K562 (cell line): ENCODE measurements around the gene LRP2. TPM values are rescaled to one million over a fixed set of nuclear protein-coding genes. Genes with fewer than 3 reads are reported as not detected.

Experiments used
- BRCA1 ChIP-seq, 2 experiments: fragments of 450-650 bp in 1 of 2; sonication (generic) in 1 of 2; formaldehyde crosslinking in 1 of 2; IDR thresholded peaks; 2 replicates each; pipeline versions ENCODE4 v1.5.0 to v1.6.1; 2017 to 2020; ENCODE audit warnings: mild to moderate bottlenecking in 1 of 2, missing genetic modification reagents in 1 of 2
- DIDO1 ChIP-seq: fragments of 450-650 bp; IDR thresholded peaks from 2 replicates; pipeline ENCODE4 v1.6.1; 2016; ENCODE audit warnings: low read depth, missing biosample characterization, missing genetic modification characterization
- HBP1 ChIP-seq: fragments of 450-650 bp; formaldehyde crosslinking; IDR thresholded peaks from 2 replicates; pipeline ENCODE4 v1.4.0; 2022; ENCODE audit warnings: missing genetic modification characterization
- MGA ChIP-seq: fragments of 450-650 bp; IDR thresholded peaks from 2 replicates; pipeline ENCODE4 v1.6.1; 2016; ENCODE audit warnings: mild to moderate bottlenecking, moderate library complexity
- NCOA1 ChIP-seq: fragments of 450-650 bp; IDR thresholded peaks from 2 replicates; pipeline ENCODE4 v1.6.1; 2016; ENCODE audit warnings: low read depth
- PATZ1 ChIP-seq: fragments of 250-450 bp; sonication (Bioruptor Pico); IDR thresholded peaks from 2 replicates; pipeline ENCODE4 v1.5.0; 2020; ENCODE audit warnings: mild to moderate bottlenecking, borderline replicate concordance
- SMARCB1 ChIP-seq: IDR thresholded peaks from 2 replicates; pipeline ENCODE4 v1.6.1; 2011; ENCODE audit warnings: improper control_type of control experiment, low read depth; ENCODE audit not compliant: insufficient read length
- SMC3 ChIP-seq: conservative IDR thresholded peaks from 2 replicates; pipeline ENCODE4 v1.6.1; 2011; ENCODE audit warnings: low read depth, low read length, improper control_type of control experiment; ENCODE audit not compliant: insufficient read depth
- ZNF134 ChIP-seq: fragments of 250-450 bp; sonication (Bioruptor Pico); conservative IDR thresholded peaks from 2 replicates; pipeline ENCODE4 v1.4.0; 2020
- polyA plus RNA-seq, 8 experiments: library from polyadenylated mRNA; depleted of rRNA in 4 of 8; stranded (reverse) in 5 of 8; unstranded in 3 of 8; fragments of >200 nt; fragmentation: Nextera tagmentation in 2 of 8; fragmentation: Illumina TruSeq in 1 of 8; extraction: Ambion mirVana in 2 of 8; extraction: Trizol in 1 of 8; gene quantifications; 2 replicates each; pipeline versions ENCODE4 v1.2.1 to v1.2.3, GENCODE V29; 2011 to 2014; ENCODE audit warnings: inconsistent platforms in 1 of 8, missing spikeins in 1 of 8
- total RNA-seq, 7 experiments: library from RNA; depleted of rRNA in 6 of 7; stranded (reverse); fragments of >200 nt in 6 of 7; fragmentation: Illumina TruSeq in 2 of 7; extraction: Trizol in 2 of 7; gene quantifications; 2 replicates each; pipeline versions ENCODE4 v1.2.1 to v1.2.3, GENCODE V29; 2011 to 2021; ENCODE audit warnings: low replicate concordance in 1 of 7
- TF ChIP-seq, protein P1 (sequence below): fragments of 250-450 bp; sonication (Bioruptor Pico); IDR thresholded peaks from 2 replicates; pipeline ENCODE4 v1.4.0; 2020; ENCODE audit warnings: mild to moderate bottlenecking, moderate library complexity

Gene LRP2
- total and polyA plus RNA-seq, 9 of the 15 experiments (the other 6 are each of a cell fraction or from before 2014, with no cell fraction given) = 0.04 to 0.18 (median 0.11) TPM; not detected in 1

DNA sequence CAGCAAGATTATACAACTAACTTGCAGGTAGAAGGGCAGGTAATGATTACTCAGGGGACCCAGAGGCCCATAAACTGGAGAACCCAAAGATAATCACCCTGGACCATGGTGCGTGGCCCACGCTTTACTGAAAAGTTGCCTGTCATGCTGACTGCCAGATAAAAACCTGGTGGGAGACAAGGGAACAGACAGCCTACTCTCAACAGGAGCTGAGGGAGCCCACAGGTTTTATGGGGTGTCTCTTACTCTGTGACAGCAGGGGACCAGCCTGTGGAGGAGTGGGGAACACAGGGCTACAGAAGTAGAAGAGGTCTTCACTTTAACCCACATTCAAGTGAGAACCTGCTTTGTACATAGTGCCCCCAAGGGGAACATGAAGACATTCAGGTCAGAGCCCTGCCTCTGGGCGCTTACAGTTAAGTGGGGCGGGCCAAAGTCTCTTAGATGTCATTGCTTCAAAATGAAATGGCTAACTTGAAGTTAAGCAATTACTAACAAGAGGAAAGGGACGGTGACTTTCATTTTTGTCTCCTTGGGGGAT is 232.6 kb downstream of the LRP2 start (continued):
- TF ChIP-seq MGA = no peak; the same call in 1 of the 2 replicates
- TF ChIP-seq ZNF134 (CRISPR knock-in tag) = no peak
- no peak for TF ChIP-seq SMARCB1
- TF ChIP-seq PATZ1 (CRISPR knock-in tag) = no peak
- TF ChIP-seq, protein P1, sequence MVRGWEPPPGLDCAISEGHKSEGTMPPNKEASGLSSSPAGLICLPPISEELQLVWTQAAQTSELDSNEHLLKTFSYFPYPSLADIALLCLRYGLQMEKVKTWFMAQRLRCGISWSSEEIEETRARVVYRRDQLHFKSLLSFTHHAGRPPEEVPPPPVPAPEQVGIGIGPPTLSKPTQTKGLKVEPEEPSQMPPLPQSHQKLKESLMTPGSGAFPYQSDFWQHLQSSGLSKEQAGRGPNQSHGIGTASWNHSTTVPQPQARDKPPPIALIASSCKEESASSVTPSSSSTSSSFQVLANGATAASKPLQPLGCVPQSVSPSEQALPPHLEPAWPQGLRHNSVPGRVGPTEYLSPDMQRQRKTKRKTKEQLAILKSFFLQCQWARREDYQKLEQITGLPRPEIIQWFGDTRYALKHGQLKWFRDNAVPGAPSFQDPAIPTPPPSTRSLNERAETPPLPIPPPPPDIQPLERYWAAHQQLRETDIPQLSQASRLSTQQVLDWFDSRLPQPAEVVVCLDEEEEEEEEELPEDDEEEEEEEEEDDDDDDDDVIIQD (CRISPR knock-in tag) = no peak
- no peak for TF ChIP-seq HBP1 (CRISPR knock-in tag)
- no peak for TF ChIP-seq DIDO1 (tag)
- no peak for TF ChIP-seq NCOA1
- TF ChIP-seq SMC3 = no peak
- TF ChIP-seq BRCA1 (IDR thresholded peaks at IDR 0.05) = no peak
- no peak for TF ChIP-seq BRCA1 (CRISPR knock-in tag; IDR thresholded peaks at IDR 0.05)
